Gastrocnemius medialis (tissue), 4 donors: ENCODE measurements around the gene UBLCP1.

ENCODE experiments used
- POLR2A ChIP-seq, 2 donors: fragments of 450-650 bp; IDR thresholded peaks; one replicate each; pipeline ENCODE4 v1.6.1; 2017; ENCODE audit warnings: antibody characterized with exemption in 2 of 2, mild to moderate bottlenecking in 2 of 2, moderate library complexity in 2 of 2
- TF ChIP-seq, protein P1 (sequence below), 5 experiments: fragments of 450-650 bp in 3 of 5; fragments of 200-600 bp in 2 of 5; sonication (generic) in 2 of 5; IDR thresholded peaks in 4 of 5; conservative IDR thresholded peaks in 1 of 5; 1 replicate in 4 of 5; 2 replicates in 1 of 5; pipeline ENCODE4 v1.5.1; 2016 to 2019; ENCODE audit warnings: antibody characterized with exemption in 5 of 5, mild to moderate bottlenecking in 3 of 5, moderate library complexity in 3 of 5

GRCh38 chr5:159310511-159310910 lies 47.4 kb downstream of the UBLCP1 start:
- TF ChIP-seq, protein P1, sequence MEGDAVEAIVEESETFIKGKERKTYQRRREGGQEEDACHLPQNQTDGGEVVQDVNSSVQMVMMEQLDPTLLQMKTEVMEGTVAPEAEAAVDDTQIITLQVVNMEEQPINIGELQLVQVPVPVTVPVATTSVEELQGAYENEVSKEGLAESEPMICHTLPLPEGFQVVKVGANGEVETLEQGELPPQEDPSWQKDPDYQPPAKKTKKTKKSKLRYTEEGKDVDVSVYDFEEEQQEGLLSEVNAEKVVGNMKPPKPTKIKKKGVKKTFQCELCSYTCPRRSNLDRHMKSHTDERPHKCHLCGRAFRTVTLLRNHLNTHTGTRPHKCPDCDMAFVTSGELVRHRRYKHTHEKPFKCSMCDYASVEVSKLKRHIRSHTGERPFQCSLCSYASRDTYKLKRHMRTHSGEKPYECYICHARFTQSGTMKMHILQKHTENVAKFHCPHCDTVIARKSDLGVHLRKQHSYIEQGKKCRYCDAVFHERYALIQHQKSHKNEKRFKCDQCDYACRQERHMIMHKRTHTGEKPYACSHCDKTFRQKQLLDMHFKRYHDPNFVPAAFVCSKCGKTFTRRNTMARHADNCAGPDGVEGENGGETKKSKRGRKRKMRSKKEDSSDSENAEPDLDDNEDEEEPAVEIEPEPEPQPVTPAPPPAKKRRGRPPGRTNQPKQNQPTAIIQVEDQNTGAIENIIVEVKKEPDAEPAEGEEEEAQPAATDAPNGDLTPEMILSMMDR (IDR thresholded peaks at IDR 0.05 in 4 of 5, conservative IDR thresholded peaks at IDR 0.05 in 1 of 5), result no peak
- no peak for TF ChIP-seq POLR2A (IDR thresholded peaks at IDR 0.05)
